HG02610 (cell line): ENCODE results near the gene UCK2.

Experiments
- ATAC-seq: cut with Tn5 transposase; IDR thresholded peaks from one replicate; pipeline ENCODE4 v1.9.1; 2021; ENCODE audit warnings: mild to moderate bottlenecking, moderate library complexity; ENCODE audit not compliant: unreplicated experiment

Gene UCK2

GRCh38 chr1:165877411-165877810 is 50.0 kb downstream of the UCK2 start:
- no peak for ATAC-seq

- peak; percentile 78 for ATAC-seq
Observed at GRCh38 chr1:165877940-165878556, 50.6 kb downstream of the UCK2 start.

- no peak for ATAC-seq
Observed at GRCh38 chr1:165879946-165880345, 52.5 kb downstream of the UCK2 start.

GRCh38 chr1:165880993-165881392 is 53.6 kb downstream of the UCK2 start:
- ATAC-seq: no peak

GRCh38 chr1:165882168-165882837 is 54.9 kb downstream of the UCK2 start:
- ATAC-seq: no peak

GRCh38 chr1:165883056-165883455 is 55.6 kb downstream of the UCK2 start:
- ATAC-seq: peak; percentile 30

GRCh38 chr1:165884009-165884689 is 56.7 kb downstream of the UCK2 start:
- ATAC-seq: peak; percentile 10

GRCh38 chr1:165884690-165885304 is 57.4 kb downstream of the UCK2 start:
- peak; percentile 63 for ATAC-seq

- ATAC-seq: no peak
Observed at GRCh38 chr1:165885305-165885694, 57.9 kb downstream of the UCK2 start.

- no peak for ATAC-seq
Observed at GRCh38 chr1:165886193-165886592, 58.8 kb downstream of the UCK2 start.

GRCh38 chr1:165886983-165887382 is 59.6 kb downstream of the UCK2 start:
- no peak for ATAC-seq

- no peak for ATAC-seq
Observed at GRCh38 chr1:165887877-165888551, 60.6 kb downstream of the UCK2 start.

- ATAC-seq: no peak
Observed at GRCh38 chr1:165888552-165888920, 61.1 kb downstream of the UCK2 start.

GRCh38 chr1:165890684-165891083 is 63.3 kb downstream of the UCK2 start:
- no peak for ATAC-seq

GRCh38 chr1:165891111-165891860 is 63.9 kb downstream of the UCK2 start:
- ATAC-seq: no peak

GRCh38 chr1:165892935-165893334 is 65.5 kb downstream of the UCK2 start:
- ATAC-seq: no peak

GRCh38 chr1:165893507-165893906 is 66.1 kb downstream of the UCK2 start:
- no peak for ATAC-seq

- ATAC-seq: no peak
Observed at GRCh38 chr1:165894591-165894990, 67.2 kb downstream of the UCK2 start.

GRCh38 chr1:165895451-165895871 is 68.0 kb downstream of the UCK2 start:
- no peak for ATAC-seq

GRCh38 chr1:165896277-165896676 is 68.9 kb downstream of the UCK2 start:
- ATAC-seq: no peak
